B cell (primary cell): ENCODE data around the gene SCML1. TPM values are rescaled to one million over a fixed set of nuclear protein-coding genes. Genes with fewer than 3 reads are reported as not detected.

ENCODE experiments used
- ATAC-seq: fragments of 200-7000 bp; cut with Tn5 transposase; one replicate; pipeline ENCODE4 v1.10.0; 2021; ENCODE audit warnings: low read depth, mild to moderate bottlenecking, moderate number of reproducible peaks, moderate library complexity
- CTCF ChIA-PET: fragments of 350-600 bp; sonication (Branson Sonifier 250); formaldehyde crosslinking; loops from one replicate; lab custom pipeline; 2021; ENCODE audit warnings: antibody characterized with exemption, inconsistent platforms; lab: Charles Lee
- POLR2A ChIA-PET: fragments of 350-600 bp; sonication (Branson Sonifier 250); formaldehyde crosslinking; loops from one replicate; lab custom pipeline; 2021; ENCODE audit warnings: antibody characterized with exemption; lab: Charles Lee
- DNase-seq: peaks from one replicate; pipeline ENCODE4 v3.0.0; 2013
- H2AFZ ChIP-seq: 2 replicates; pipeline ENCODE4 v1.6.1; 2012; ENCODE audit warnings: mild to moderate bottlenecking, low read depth, low read length; ENCODE audit not compliant: insufficient read depth, poor library complexity, severe bottlenecking
- H3K27ac ChIP-seq, 2 donors: 1 replicate in 1 of 2; 2 replicates in 1 of 2; pipeline ENCODE4 v1.5.1; 2012 to 2013; ENCODE audit warnings: low read length in 2 of 2, mild to moderate bottlenecking in 2 of 2, moderate library complexity in 1 of 2
- H3K27me3 ChIP-seq, 4 experiments: fragments of 200-600 bp in 1 of 4; sonication (generic) in 1 of 4; replicated peaks in 1 of 4; 1 replicate in 2 of 4; 2 replicates in 2 of 4; pipeline versions ENCODE4 v1.6.1 to v1.7.0; 2013 to 2016; ENCODE audit warnings: low read length in 3 of 4, mild to moderate bottlenecking in 2 of 4, mixed read lengths in 1 of 4, moderate library complexity in 1 of 4; ENCODE audit not compliant: insufficient read depth in 4 of 4, control insufficient read depth in 3 of 4; ENCODE audit errors: control extremely low read depth in 1 of 4
- H3K36me3 ChIP-seq, 2 experiments: replicated peaks in 1 of 2; 1 replicate in 1 of 2; 2 replicates in 1 of 2; pipeline versions ENCODE4 v1.6.1 to v1.7.1; 2013; ENCODE audit warnings: low read length in 1 of 2; ENCODE audit not compliant: insufficient read depth in 2 of 2, control insufficient read depth in 1 of 2; ENCODE audit errors: control extremely low read depth in 1 of 2, extremely low read depth in 1 of 2
- H3K4me1 ChIP-seq, 2 donors: fragments of 200-600 bp in 1 of 2; sonication (generic) in 1 of 2; 1 replicate in 1 of 2; 2 replicates in 1 of 2; pipeline versions ENCODE4 v1.5.1 to v1.6.1; 2013 to 2017; ENCODE audit warnings: low read length in 2 of 2; ENCODE audit not compliant: control insufficient read depth in 2 of 2, insufficient read depth in 2 of 2
- H3K4me2 ChIP-seq: replicated peaks from 2 replicates; pipeline ENCODE3; 2012; ENCODE audit warnings: mild to moderate bottlenecking, low read depth, low read length; ENCODE audit not compliant: poor library complexity, severe bottlenecking
- H3K4me3 ChIP-seq, 5 experiments: fragments of 200-600 bp in 1 of 5; sonication (generic) in 1 of 5; 1 replicate in 3 of 5; 2 replicates in 2 of 5; pipeline versions ENCODE4 v1.5.1 to v1.7.0; 2011 to 2016; ENCODE audit warnings: low read length in 4 of 5, mild to moderate bottlenecking in 4 of 5, low read depth in 2 of 5, control low read depth in 1 of 5, moderate library complexity in 1 of 5; ENCODE audit not compliant: insufficient read depth in 1 of 5; ENCODE audit errors: control extremely low read depth in 1 of 5, extremely low read depth in 1 of 5
- H3K79me2 ChIP-seq: fragments of 200-600 bp; sonication (generic); one replicate; pipeline ENCODE4 v1.6.0; 2016; ENCODE audit warnings: low read length; ENCODE audit not compliant: control insufficient read depth, insufficient read depth
- H3K9ac ChIP-seq: fragments of 200-600 bp; sonication (generic); 2 replicates; pipeline ENCODE4 v1.6.1; 2017; ENCODE audit warnings: mild to moderate bottlenecking, low read length, moderate library complexity
- H3K9me3 ChIP-seq, 3 donors: one replicate each; pipeline versions ENCODE4 v1.6.1 to v1.7.1; 2013; ENCODE audit warnings: low read length in 2 of 3; ENCODE audit not compliant: control insufficient read depth in 2 of 3, insufficient read depth in 1 of 3; ENCODE audit errors: control extremely low read depth in 1 of 3
- H4K20me1 ChIP-seq: 2 replicates; pipeline ENCODE4 v1.6.0; 2012; ENCODE audit warnings: mild to moderate bottlenecking, low read length; ENCODE audit not compliant: insufficient read depth, control insufficient read depth, poor library complexity, severe bottlenecking
- H3K27ac Mint-ChIP-seq: one replicate; pipeline ENCODE4 v1.8.0; 2021; ENCODE audit warnings: mixed read lengths
- H3K27me3 Mint-ChIP-seq: one replicate; pipeline ENCODE4 v1.8.0; 2021; ENCODE audit warnings: mixed read lengths
- H3K4me1 Mint-ChIP-seq: one replicate; pipeline ENCODE4 v1.8.0; 2021; ENCODE audit warnings: mixed read lengths
- H3K4me3 Mint-ChIP-seq: one replicate; pipeline ENCODE4 v1.8.0; 2021; ENCODE audit warnings: mixed read lengths
- H3K9me3 Mint-ChIP-seq: one replicate; pipeline ENCODE4 v1.8.0; 2022; ENCODE audit warnings: mixed read lengths; ENCODE audit not compliant: insufficient read depth
- EZH2 ChIP-seq: IDR thresholded peaks from 2 replicates; pipeline ENCODE4 v1.6.1; 2012; ENCODE audit warnings: borderline replicate concordance, low read depth, mild to moderate bottlenecking, moderate library complexity, low read length; ENCODE audit not compliant: insufficient read depth, poor library complexity, severe bottlenecking
- WGBS: methylation state at CpG from one replicate; pipeline ENCODE4 v1.1.5; 2013; ENCODE audit warnings: missing lambda C conversion rate; ENCODE audit not compliant: insufficient coverage; 5-methylcytosine and 5-hydroxymethylcytosine counted together
- intact Hi-C: fragments of 100-400 bp; cut with micrococcal nuclease; formaldehyde crosslinking; loops from one replicate; pipeline ENCODE4 v1.10.0; 2022
- polyA plus RNA-seq: library from polyadenylated mRNA; depleted of rRNA; stranded (reverse); fragments of >200 nt; gene quantifications from 2 replicates; pipeline ENCODE4 v1.2.3, GENCODE V29; 2012
- total RNA-seq, 2 donors: library from RNA; stranded (reverse); fragments of 120-200 nt in 1 of 2; gene quantifications; 1 replicate in 1 of 2; 2 replicates in 1 of 2; pipeline versions ENCODE4 v1.2.3 to v1.2.4, GENCODE V29; 2013 to 2022
- TF ChIP-seq, protein P1 (sequence below): fragments of 200-600 bp; IDR thresholded peaks from one replicate; pipeline ENCODE4 v1.8.0; 2022; ENCODE audit warnings: antibody characterized with exemption, mild to moderate bottlenecking

SCML1 gene
- total and polyA plus RNA-seq, 2 donors (not counting 1 experiment from before 2014, with no cell fraction given) = 6.7 to 9.6 TPM

DNA sequence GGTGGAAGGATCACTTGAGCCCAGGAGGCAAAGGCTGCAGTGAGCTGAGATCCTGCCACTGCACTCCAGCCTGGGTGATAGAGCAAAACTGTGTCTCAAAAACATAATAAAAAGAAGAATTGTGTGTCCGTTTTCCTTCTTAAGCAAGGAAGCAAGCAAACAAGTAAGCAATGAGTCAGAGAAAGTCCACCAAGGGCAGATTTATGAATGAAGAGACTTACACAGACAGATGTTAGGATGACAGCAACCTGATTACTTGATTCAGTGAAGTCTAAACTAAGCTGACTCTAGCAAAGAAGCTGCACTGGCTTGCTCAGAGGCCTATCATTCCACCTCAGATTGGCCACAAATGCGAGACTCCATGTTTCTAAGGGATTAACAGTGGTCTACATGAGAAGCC is 34.1 kb upstream of the SCML1 start:
- Mint-ChIP-seq H3K27ac (no peak overlapping the region), H3K4me3 (no peak overlapping the region), H3K4me1 (no peaks in the 10 kb centered on the region), H3K27me3 (peaks cover 4% of the 10 kb centered on the region), H3K9me3 (no peaks in the 10 kb centered on the region)
- Histone ChIP-seq H3K27ac (no peak overlapping the region), H3K4me2 (no peak overlapping the region), H4K20me1 (no peaks in the 10 kb centered on the region), H3K79me2 (no peaks in the 10 kb centered on the region), H3K27me3 (no peaks in the 10 kb centered on the region), H2AFZ (no peak overlapping the region), H3K4me3 (no peak overlapping the region), H3K4me1 (no peaks in the 10 kb centered on the region), H3K36me3 (no peaks in the 10 kb centered on the region), H3K9me3 (no peaks in the 10 kb centered on the region), H3K9ac (no peak overlapping the region)
- 93% methylated on average over 2 of the region's 2 CpGs for WGBS
- ATAC-seq (no peak), DNase-seq (no peak)
- CTCF ChIA-PET = no interaction called here
- POLR2A ChIA-PET = no interaction called here
- TF ChIP-seq EZH2 = no peak
- TF ChIP-seq, protein P1, sequence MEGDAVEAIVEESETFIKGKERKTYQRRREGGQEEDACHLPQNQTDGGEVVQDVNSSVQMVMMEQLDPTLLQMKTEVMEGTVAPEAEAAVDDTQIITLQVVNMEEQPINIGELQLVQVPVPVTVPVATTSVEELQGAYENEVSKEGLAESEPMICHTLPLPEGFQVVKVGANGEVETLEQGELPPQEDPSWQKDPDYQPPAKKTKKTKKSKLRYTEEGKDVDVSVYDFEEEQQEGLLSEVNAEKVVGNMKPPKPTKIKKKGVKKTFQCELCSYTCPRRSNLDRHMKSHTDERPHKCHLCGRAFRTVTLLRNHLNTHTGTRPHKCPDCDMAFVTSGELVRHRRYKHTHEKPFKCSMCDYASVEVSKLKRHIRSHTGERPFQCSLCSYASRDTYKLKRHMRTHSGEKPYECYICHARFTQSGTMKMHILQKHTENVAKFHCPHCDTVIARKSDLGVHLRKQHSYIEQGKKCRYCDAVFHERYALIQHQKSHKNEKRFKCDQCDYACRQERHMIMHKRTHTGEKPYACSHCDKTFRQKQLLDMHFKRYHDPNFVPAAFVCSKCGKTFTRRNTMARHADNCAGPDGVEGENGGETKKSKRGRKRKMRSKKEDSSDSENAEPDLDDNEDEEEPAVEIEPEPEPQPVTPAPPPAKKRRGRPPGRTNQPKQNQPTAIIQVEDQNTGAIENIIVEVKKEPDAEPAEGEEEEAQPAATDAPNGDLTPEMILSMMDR = no peak
- intact Hi-C loops = no loop called here

DNA sequence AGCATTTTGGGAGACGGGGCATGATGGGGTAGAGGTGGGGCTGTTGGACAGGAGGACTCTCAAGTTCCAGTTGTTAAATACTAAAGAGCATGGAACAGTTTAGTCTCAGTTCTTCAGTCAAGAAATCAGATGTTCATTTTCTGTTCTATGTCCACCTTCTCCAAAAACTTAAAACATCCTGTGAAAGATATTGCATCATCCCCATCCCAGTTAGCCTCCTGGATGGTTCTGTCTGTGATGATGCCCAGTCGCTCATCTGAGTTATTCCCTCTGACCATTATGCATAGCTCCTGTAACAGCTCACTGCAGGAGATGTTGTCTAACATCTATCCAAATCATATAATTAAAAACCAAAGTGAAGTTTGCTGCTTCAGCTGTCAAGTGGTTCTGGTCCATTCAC is 32.1 kb upstream of the SCML1 start:
- no peaks in the 10 kb centered on the region for H3K27me3 ChIP-seq
- H3K4me2 ChIP-seq = no peak overlapping the region
- Mint-ChIP-seq H3K27me3 (peaks cover 4% of the 10 kb centered on the region), H3K4me1 (no peaks in the 10 kb centered on the region), H3K4me3 (no peak overlapping the region), H3K9me3 (no peaks in the 10 kb centered on the region), H3K27ac (no peak overlapping the region)
- no CpG with 5 or more reads among the region's 2 CpGs for WGBS
- H3K27ac ChIP-seq = no peak overlapping the region
- no peaks in the 10 kb centered on the region for H4K20me1 ChIP-seq
- H2AFZ ChIP-seq = no peak overlapping the region
- H3K9me3 ChIP-seq = no peaks in the 10 kb centered on the region
- H3K9ac ChIP-seq = no peak overlapping the region
- H3K79me2 ChIP-seq = no peaks in the 10 kb centered on the region
- ChIA-PET POLR2A (no interaction called here), CTCF (no interaction called here)
- intact Hi-C loops = no loop called here
- ATAC-seq (no peak), DNase-seq (no peak)
- H3K4me3 ChIP-seq = no peak overlapping the region
- no peaks in the 10 kb centered on the region for H3K4me1 ChIP-seq
- no peak for TF ChIP-seq EZH2
- no peaks in the 10 kb centered on the region for H3K36me3 ChIP-seq
